HG03103 (cell line): ENCODE data around the gene OR52A1.

ENCODE experiments used
- ATAC-seq: cut with Tn5 transposase; IDR thresholded peaks from one replicate; pipeline ENCODE4 v1.9.1; 2021; ENCODE audit warnings: low read depth; ENCODE audit not compliant: unreplicated experiment

OR52A1 gene

GRCh38 chr11:5137014-5137413, 17.5 kb downstream of the OR52A1 start:
- no peak for ATAC-seq

GRCh38 chr11:5136261-5136660, 18.3 kb downstream of the OR52A1 start:
- ATAC-seq: no peak

GRCh38 chr11:5131584-5132335, 22.8 kb downstream of the OR52A1 start:
- no peak for ATAC-seq

- no peak for ATAC-seq
These were observed 25.1 kb downstream of the OR52A1 start for GRCh38 chr11:5129457-5129877.

GRCh38 chr11:5124891-5125620, 29.5 kb downstream of the OR52A1 start:
- no peak for ATAC-seq

- ATAC-seq: peak; percentile 94
These were observed 30.6 kb downstream of the OR52A1 start for GRCh38 chr11:5123802-5124521.

- ATAC-seq: no peak
These were observed 35.7 kb downstream of the OR52A1 start for GRCh38 chr11:5118893-5119292.

- no peak for ATAC-seq
These were observed 37.0 kb downstream of the OR52A1 start for GRCh38 chr11:5117588-5117987.

GRCh38 chr11:5115339-5115738, 39.2 kb downstream of the OR52A1 start:
- ATAC-seq: no peak

- no peak for ATAC-seq
These were observed 47.3 kb downstream of the OR52A1 start for GRCh38 chr11:5107285-5107684.

GRCh38 chr11:5103066-5103465, 51.5 kb downstream of the OR52A1 start:
- ATAC-seq: no peak

GRCh38 chr11:5102246-5102645, 52.3 kb downstream of the OR52A1 start:
- no peak for ATAC-seq

- ATAC-seq: no peak
These were observed 58.5 kb downstream of the OR52A1 start for GRCh38 chr11:5096011-5096410.
